ENCODE measurements around the gene KIF9. TPM values are rescaled to one million over a fixed set of nuclear protein-coding genes. Genes with fewer than 3 reads are reported as not detected.
"Not testable (repeated sequence)": the region's sequence is repeated elsewhere in the genome, so short reads cannot be mapped to it uniquely, and the experiment has no call there.

Gene KIF9
- total RNA-seq, 6 donors from 2014 or later, result 4.7 to 27.0 (median 11.3) TPM

DNA sequence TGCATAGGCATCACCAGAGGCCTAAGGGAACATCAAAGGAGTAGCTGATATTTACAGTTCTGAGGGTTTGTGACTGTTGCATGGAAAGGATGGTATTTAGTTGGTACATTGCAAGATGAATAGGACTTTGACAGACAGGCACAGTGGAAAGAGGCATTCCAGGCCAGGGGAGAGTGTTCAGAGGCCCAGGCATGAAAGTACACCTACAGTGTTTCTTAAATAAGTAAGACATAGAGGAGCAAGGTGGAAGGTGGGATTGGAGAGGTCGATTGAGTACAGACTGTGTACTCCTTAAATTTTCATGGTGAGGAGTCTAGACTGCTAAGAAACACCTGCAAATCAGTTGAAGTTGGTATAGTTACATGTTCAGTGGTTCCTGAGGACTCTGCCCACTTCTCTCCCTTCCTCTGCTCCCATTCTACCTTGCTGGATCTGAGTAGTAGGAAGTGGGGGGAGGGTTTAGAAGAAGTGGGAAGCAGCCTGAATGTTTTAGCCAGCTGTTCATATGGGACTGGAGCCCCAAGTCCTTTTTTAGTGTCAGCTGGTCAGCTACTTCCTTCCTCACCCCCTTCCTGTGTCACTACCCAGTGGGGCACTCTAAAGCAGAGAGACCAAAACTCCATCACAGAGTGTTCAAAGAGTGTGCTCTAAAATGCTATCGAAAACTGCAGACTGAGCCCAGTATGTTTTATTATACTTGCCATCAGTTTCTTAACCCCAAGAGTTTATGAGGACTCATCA is 14.1 kb upstream of the KIF9 start:
- Histone ChIP-seq H3K4me1 (peaks cover 5 to 22% (median 13%) of the 10 kb centered on the region in 4 donors), H3K9me3 (no peaks in the 10 kb centered on the region), H3K4me3 (no peak overlapping the region), H3K36me3 (peaks cover 0 to under 1% (median 0%) of the 10 kb centered on the region in 4 donors), H3K27me3 (no peaks in the 10 kb centered on the region), H3K27ac (no peak overlapping the region)
- 78 to 81% methylated on average over 2 of the region's 2 CpGs for WGBS, 2 donors
- no peak for ATAC-seq (ENCODE audit: low FRiP score in 2 of 2)
- TF ChIP-seq EP300 (IDR thresholded peaks at IDR 0.05) (no peak), POLR2A (IDR thresholded peaks at IDR 0.05) (no peak), POLR2AphosphoS5 (IDR thresholded peaks at IDR 0.05) (no peak)
- TF ChIP-seq, protein P1, sequence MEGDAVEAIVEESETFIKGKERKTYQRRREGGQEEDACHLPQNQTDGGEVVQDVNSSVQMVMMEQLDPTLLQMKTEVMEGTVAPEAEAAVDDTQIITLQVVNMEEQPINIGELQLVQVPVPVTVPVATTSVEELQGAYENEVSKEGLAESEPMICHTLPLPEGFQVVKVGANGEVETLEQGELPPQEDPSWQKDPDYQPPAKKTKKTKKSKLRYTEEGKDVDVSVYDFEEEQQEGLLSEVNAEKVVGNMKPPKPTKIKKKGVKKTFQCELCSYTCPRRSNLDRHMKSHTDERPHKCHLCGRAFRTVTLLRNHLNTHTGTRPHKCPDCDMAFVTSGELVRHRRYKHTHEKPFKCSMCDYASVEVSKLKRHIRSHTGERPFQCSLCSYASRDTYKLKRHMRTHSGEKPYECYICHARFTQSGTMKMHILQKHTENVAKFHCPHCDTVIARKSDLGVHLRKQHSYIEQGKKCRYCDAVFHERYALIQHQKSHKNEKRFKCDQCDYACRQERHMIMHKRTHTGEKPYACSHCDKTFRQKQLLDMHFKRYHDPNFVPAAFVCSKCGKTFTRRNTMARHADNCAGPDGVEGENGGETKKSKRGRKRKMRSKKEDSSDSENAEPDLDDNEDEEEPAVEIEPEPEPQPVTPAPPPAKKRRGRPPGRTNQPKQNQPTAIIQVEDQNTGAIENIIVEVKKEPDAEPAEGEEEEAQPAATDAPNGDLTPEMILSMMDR (IDR thresholded peaks at IDR 0.05), result no peak
- no peak for DNase-seq

DNA sequence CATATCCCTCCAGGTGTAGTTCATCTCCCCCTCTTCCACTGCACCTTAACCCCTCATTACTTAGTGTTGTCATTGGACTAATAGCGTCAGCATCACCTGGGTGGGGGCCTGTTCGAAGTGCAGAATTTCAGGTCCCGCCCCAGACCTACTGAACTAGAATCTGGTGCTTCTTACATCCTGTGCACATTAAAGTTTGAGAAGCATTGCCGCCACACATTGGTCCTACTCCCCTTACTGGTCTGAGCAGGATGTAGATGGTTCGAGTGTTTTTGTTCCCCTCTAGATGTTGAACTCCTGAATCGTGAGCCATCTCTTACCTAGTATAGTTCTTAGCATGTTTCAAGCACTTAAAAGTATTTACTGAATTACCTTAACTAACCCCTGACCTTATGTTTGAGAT is 13.4 kb upstream of the KIF9 start:
- H3K27ac ChIP-seq, result no peak overlapping the region
- ATAC-seq (ENCODE audit: low FRiP score in 2 of 2) (no peak), DNase-seq (no peak)
- H3K36me3 ChIP-seq, result peaks cover 0 to 2% (median 0%) of the 10 kb centered on the region in 4 donors
- H3K4me1 ChIP-seq, result peaks cover 5 to 22% (median 13%) of the 10 kb centered on the region in 4 donors
- no peak overlapping the region for H3K4me3 ChIP-seq
- WGBS, 2 donors, result 84 to 86% methylated on average over 6 of the region's 6 CpGs
- H3K27me3 ChIP-seq, result no peaks in the 10 kb centered on the region
- H3K9me3 ChIP-seq, result no peaks in the 10 kb centered on the region
- TF ChIP-seq POLR2A (IDR thresholded peaks at IDR 0.05), result no peak
- no peak for TF ChIP-seq EP300 (IDR thresholded peaks at IDR 0.05)
- no peak for TF ChIP-seq POLR2AphosphoS5 (IDR thresholded peaks at IDR 0.05)
- TF ChIP-seq, protein P1 (IDR thresholded peaks at IDR 0.05), result no peak

DNA sequence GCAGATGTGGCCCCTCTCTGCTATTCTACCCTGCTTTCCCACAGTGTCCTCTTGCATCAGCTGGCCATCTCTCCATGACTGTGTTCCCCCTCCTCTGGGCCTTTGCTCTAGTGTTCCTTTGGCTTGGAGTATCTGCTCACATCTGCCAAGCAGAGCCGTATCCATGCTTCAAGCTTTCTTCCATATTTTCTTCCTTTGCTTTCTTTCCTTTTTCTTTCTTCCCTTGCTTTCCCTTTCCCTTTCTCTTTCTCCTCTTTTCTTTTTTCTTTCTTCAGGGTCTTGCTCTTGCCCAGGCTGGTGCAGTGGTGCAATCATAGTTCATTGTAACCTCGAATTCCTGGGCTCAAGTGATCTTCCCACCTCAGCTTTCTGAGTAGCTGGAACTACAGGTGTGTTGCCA is 12.7 kb upstream of the KIF9 start:
- no peak for TF ChIP-seq POLR2A (IDR thresholded peaks at IDR 0.05)
- TF ChIP-seq EP300 (IDR thresholded peaks at IDR 0.05), result no peak
- no peak for TF ChIP-seq POLR2AphosphoS5 (IDR thresholded peaks at IDR 0.05)
- TF ChIP-seq, protein P1 (IDR thresholded peaks at IDR 0.05), result no peak
- no peak overlapping the region for H3K4me3 ChIP-seq
- peaks cover 0 to 8% (median 0%) of the 10 kb centered on the region in 4 donors for H3K36me3 ChIP-seq
- no peaks in the 10 kb centered on the region for H3K9me3 ChIP-seq
- H3K27me3 ChIP-seq, result no peaks in the 10 kb centered on the region
- H3K4me1 ChIP-seq, result peaks cover 5 to 22% (median 13%) of the 10 kb centered on the region in 4 donors
- H3K27ac ChIP-seq, result no peak overlapping the region
- ATAC-seq (ENCODE audit: low FRiP score in 2 of 2) (no peak), DNase-seq (no peak)
- WGBS, 2 donors, result 89 to 90% methylated on average over 2 of the region's 2 CpGs

DNA sequence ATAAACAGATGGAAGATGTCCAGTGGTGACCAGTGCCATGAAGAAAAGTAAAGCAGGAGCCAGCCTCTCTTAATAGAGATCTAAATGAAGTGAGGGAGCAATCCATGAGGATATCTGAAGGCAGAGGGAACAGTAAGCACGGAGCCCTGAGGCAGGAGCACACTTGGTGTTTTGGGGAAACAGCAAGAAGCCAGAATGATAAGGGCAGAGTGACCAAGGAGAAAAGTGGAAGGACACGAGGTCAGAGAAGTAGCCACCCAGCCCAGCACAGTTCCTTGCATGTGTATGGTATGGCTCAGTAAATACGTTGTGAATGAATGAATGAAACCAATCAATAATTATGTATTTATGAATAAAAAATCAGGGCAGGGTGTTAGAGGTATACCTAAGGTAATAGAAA is 11.8 kb upstream of the KIF9 start:
- WGBS, 2 donors, result 86 to 87% methylated on average over 3 of the region's 3 CpGs
- Histone ChIP-seq H3K36me3 (peaks cover 0 to 8% (median 0%) of the 10 kb centered on the region in 4 donors), H3K4me3 (no peak overlapping the region), H3K4me1 (peaks cover 5 to 22% (median 14%) of the 10 kb centered on the region in 4 donors), H3K27ac (no peak overlapping the region), H3K27me3 (no peaks in the 10 kb centered on the region), H3K9me3 (no peaks in the 10 kb centered on the region)
- TF ChIP-seq EP300 (IDR thresholded peaks at IDR 0.05) (no peak), POLR2A (IDR thresholded peaks at IDR 0.05) (no peak), POLR2AphosphoS5 (IDR thresholded peaks at IDR 0.05) (no peak)
- TF ChIP-seq, protein P1 (IDR thresholded peaks at IDR 0.05), result no peak
- no peak for DNase-seq
- ATAC-seq (ENCODE audit: low FRiP score in 2 of 2), result no peak

DNA sequence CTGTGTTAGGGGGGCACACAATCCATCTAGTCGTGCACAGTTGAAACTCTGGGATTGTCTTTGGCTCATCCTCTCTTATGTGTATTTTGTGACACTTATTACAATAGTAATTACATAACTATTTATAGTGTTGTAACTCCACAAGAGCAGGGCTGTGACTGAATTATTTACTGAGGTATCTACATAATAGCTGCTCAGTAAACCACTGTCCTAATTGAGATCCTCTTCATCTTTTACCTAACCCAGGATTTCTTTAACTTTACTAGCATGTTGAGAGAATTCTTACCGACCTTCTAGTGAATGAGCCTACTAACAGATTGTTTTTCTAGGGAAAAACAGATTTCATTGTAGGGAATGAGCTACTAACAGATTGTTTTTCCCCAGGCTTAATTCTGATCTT is 11.2 kb upstream of the KIF9 start:
- WGBS, 2 donors, result 90 to 93% methylated on average over 2 of the region's 2 CpGs

DNA sequence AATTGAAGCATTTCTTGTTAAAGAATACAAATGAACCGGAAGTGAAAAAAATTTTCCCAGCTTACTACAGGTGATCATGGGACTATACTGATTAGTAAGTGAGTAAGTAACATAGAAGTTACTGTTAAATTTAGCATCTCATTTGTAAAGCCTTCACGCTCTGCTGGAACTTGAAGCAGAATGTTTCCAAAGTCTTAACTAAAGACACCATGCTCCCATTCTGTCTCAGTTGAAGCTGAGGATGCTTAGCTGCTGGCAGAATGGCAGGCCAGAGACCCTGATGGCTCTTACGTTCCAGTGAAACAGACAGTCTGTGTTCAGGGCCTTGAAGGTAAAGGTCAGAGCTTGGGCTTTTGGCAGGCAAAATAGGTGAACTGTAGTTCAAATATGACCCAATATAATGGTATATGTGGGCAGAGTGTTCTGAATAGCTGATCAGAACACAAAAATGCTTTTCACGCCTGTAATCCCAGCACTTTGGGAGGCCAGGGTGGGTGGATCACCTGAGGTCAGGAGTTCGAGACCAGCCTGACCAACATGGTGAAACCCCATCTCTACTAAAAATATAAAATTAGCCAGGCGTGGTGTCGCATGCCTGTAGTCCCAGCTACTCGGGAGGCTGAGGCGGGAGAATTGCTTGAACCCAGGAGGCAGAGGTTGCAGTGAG is 9.3 kb upstream of the KIF9 start:
- H3K27me3 ChIP-seq; H3K4me3 ChIP-seq; H3K9me3 ChIP-seq; DNase-seq; H3K27ac ChIP-seq; ATAC-seq (ENCODE audit: low FRiP score in 2 of 2): not testable (repeated sequence)
- Histone ChIP-seq H3K4me1 (peaks cover 5 to 19% (median 13%) of the 10 kb centered on the region in 4 donors), H3K36me3 (peaks cover 0 to 27% (median 6%) of the 10 kb centered on the region in 4 donors)
- 94 to 95% methylated on average over 9 of the region's 9 CpGs for WGBS, 2 donors

More for the DNA sequence above, 11.2 kb upstream of the KIF9 start:
- no peak for DNase-seq
- ATAC-seq (ENCODE audit: low FRiP score in 2 of 2), result no peak
- no peak for TF ChIP-seq EP300 (IDR thresholded peaks at IDR 0.05)
- no peak for TF ChIP-seq POLR2AphosphoS5 (IDR thresholded peaks at IDR 0.05)
- TF ChIP-seq, protein P1 (IDR thresholded peaks at IDR 0.05), result no peak
- TF ChIP-seq POLR2A (IDR thresholded peaks at IDR 0.05), result no peak
- Histone ChIP-seq H3K36me3 (peaks cover 0 to 10% (median 0%) of the 10 kb centered on the region in 4 donors), H3K4me3 (no peak overlapping the region), H3K27ac (no peak overlapping the region), H3K4me1 (peaks cover 5 to 25% (median 16%) of the 10 kb centered on the region in 4 donors), H3K9me3 (no peaks in the 10 kb centered on the region), H3K27me3 (no peaks in the 10 kb centered on the region)
